GM19372 (cell line): ENCODE results near the gene OAS2.

Experiments
- ATAC-seq: cut with Tn5 transposase; IDR thresholded peaks from one replicate; pipeline ENCODE4 v1.9.1; 2021; ENCODE audit warnings: mild to moderate bottlenecking, low read depth, moderate library complexity; ENCODE audit not compliant: unreplicated experiment

OAS2 gene

GRCh38 chr12:113007166-113007565, 28.8 kb downstream of the OAS2 start:
- no peak for ATAC-seq

- ATAC-seq = no peak
These were observed 32.4 kb downstream of the OAS2 start for GRCh38 chr12:113010701-113011100.

GRCh38 chr12:113014565-113014964, 36.2 kb downstream of the OAS2 start:
- ATAC-seq = no peak

- no peak for ATAC-seq
These were observed 38.5 kb downstream of the OAS2 start for GRCh38 chr12:113016796-113017195.

- ATAC-seq = no peak
These were observed 40.7 kb downstream of the OAS2 start for GRCh38 chr12:113019025-113019424.

- no peak for ATAC-seq
These were observed 43.2 kb downstream of the OAS2 start for GRCh38 chr12:113021500-113021899.

GRCh38 chr12:113022563-113023297, 44.4 kb downstream of the OAS2 start:
- ATAC-seq = no peak

GRCh38 chr12:113027726-113028125, 49.4 kb downstream of the OAS2 start:
- no peak for ATAC-seq

GRCh38 chr12:113030875-113031525, 52.7 kb downstream of the OAS2 start:
- ATAC-seq = no peak

GRCh38 chr12:113039911-113040445, 61.7 kb downstream of the OAS2 start:
- no peak for ATAC-seq

GRCh38 chr12:113040722-113041171, 62.4 kb downstream of the OAS2 start:
- no peak for ATAC-seq

GRCh38 chr12:113041560-113041959, 63.2 kb downstream of the OAS2 start:
- no peak for ATAC-seq

- ATAC-seq = no peak
These were observed 64.9 kb downstream of the OAS2 start for GRCh38 chr12:113043240-113043639.

- no peak for ATAC-seq
These were observed 66.2 kb downstream of the OAS2 start for GRCh38 chr12:113044516-113044915.

- ATAC-seq = no peak
These were observed 70.4 kb downstream of the OAS2 start for GRCh38 chr12:113048716-113049127.

- no peak for ATAC-seq
These were observed 71.8 kb downstream of the OAS2 start for GRCh38 chr12:113049976-113050742.

- no peak for ATAC-seq
These were observed 72.5 kb downstream of the OAS2 start for GRCh38 chr12:113050795-113051194.

- no peak for ATAC-seq
These were observed 73.4 kb downstream of the OAS2 start for GRCh38 chr12:113051759-113052158.

- ATAC-seq = no peak
These were observed 74.0 kb downstream of the OAS2 start for GRCh38 chr12:113052326-113052725.

GRCh38 chr12:113054948-113055486, 76.7 kb downstream of the OAS2 start:
- no peak for ATAC-seq
